GM21619 (cell line): ENCODE results near the gene C2.
"Not testable (repeated sequence)": the region's sequence is repeated elsewhere in the genome, so short reads cannot be mapped to it uniquely, and the experiment has no call there.

Experiments used
- ATAC-seq: cut with Tn5 transposase; IDR thresholded peaks from one replicate; pipeline ENCODE4 v1.9.1; 2021; ENCODE audit not compliant: unreplicated experiment

Gene C2

GRCh38 chr6:31976065-31976464 is 48.5 kb downstream of the C2 start:
- ATAC-seq: not testable (repeated sequence)

GRCh38 chr6:31977816-31978431 is 50.4 kb downstream of the C2 start:
- no peak for ATAC-seq

DNA sequence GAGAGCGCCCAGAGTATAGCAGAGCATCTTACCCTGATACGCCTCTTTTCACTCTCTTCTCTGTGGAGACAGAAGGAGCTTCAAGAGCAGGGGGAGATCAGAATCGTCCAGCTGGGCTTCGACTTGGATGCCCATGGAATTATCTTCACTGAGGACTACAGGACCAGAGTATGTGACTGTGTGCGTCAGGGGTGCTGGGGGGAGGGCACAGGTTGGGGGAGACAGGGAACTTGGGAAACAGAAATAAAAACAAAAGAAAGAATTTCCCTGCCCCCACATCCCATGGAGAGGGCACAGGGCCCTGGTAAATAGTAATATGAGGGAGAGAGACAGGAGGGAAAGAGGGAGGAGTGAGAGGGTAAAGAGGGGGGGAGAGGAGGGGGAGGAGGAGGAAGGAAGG is 51.3 kb downstream of the C2 start:
- ATAC-seq: no peak

DNA sequence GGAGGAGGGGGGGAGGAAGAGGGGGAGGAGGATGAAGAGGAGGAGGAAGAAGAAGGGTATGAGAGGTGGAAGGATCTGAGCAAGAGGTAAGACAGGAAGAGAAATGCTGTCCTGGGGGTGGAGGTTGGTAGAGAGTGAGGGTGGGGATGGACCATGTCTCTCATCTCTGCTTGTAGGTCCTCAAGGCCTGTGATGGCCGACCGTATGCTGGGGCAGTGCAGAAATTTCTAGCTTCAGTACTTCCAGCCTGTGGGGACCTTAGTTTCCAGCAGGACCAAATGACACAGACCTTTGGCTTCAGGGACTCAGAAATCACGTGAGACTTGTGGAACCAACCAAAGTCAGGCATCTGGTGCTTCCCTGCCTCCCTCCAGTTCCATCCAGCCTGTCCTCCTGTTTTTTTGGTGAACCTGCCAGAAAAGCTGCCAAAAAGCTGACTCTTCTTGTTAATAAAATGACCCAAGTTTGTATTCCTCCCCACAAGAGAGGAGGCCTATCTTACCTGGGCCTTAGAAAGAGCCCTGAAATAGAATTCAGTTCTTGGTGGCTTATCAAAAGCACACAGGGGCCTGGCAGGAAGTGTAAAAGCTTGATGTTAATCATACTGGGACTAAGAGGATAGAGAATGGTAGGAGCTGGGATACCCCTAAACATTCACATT is 51.9 kb downstream of the C2 start:
- no peak for ATAC-seq

DNA sequence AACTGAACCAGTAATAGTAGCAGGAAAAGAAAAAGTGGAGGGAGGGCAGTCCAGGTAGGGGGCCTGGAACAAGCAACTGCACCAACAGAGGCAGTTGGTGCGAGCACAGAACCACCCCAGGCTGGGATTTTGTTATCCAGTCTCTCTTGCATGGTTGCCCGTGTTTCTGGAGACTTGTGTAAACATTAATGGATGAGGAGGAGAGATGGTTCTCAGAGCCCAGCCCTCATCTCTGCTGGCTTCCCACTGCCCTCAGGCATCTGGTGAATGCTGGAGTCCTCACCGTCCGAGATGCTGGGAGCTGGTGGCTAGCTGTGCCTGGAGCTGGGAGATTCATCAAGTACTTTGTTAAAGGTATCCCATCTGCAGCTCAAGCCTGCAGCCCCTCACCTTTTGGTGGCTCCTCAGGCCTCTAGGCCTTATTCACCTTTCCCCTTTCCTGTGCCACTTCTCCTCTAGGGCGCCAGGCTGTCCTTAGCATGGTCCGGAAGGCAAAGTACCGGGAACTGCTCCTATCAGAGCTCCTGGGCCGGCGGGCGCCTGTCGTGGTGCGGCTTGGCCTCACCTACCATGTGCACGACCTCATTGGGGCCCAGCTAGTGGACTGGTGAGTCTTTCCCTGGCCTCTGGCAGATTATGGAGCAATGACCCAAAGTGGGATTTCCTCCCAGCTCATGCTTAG is 52.8 kb downstream of the C2 start:
- ATAC-seq: not testable (repeated sequence)

- not testable (repeated sequence) for ATAC-seq
Observed at GRCh38 chr6:31980998-31981397, 53.5 kb downstream of the C2 start.

DNA sequence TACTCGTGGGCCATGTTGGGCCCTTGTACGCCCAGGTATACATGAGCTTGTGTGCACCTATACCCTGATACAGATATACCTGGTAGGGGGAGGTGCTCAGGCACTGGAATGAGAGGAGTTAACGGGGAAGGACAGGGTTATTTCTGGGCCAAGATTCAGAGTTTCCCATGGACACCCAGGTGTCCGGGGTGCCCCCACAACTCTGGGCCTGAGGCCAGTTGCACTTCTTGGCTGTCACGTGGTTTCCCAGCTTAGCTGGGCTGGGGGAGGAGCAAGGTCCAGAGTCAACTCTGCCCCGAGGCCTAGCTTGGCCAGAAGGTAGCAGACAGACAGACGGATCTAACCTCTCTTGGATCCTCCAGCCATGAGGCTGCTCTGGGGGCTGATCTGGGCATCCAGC is 54.2 kb downstream of the C2 start, which contains the start of gene C4A:
TSS of gene C4A (plus strand) at position 314 of the 400 bp plus-strand sequence. CDS start at position 365, 51 bp downstream.
- not testable (repeated sequence) for ATAC-seq

- ATAC-seq: not testable (repeated sequence)
Observed at GRCh38 chr6:31989363-31989762, 61.8 kb downstream of the C2 start.

- not testable (repeated sequence) for ATAC-seq
Observed at GRCh38 chr6:31994421-31994820, 66.9 kb downstream of the C2 start.
